NOMO-1 (cell line): Measurements from ENCODE around the gene MECP2.

Experiments used
- DNase-seq, 2 experiments: peaks; one replicate each; lab custom pipeline; 2025; ENCODE audit not compliant: unreplicated experiment in 2 of 2; lab: John Stamatoyannopoulos, UW

MECP2 gene

GRCh38 chrX:154019633-154020528 is 77.6 kb downstream of the MECP2 start, which contains the start of gene IRAK1:
Gene IRAK1 (minus strand): TSS chrX:154019902. CDS start chrX:154019812, 90 bp downstream.
- peak; percentile 26 to 49 for DNase-seq

GRCh38 chrX:154019061-154019621 is 78.4 kb downstream of the MECP2 start:
- no peak for DNase-seq

- no peak for DNase-seq
Measured at GRCh38 chrX:154018518-154019060, 78.9 kb downstream of the MECP2 start.

GRCh38 chrX:154017766-154018517 is 79.6 kb downstream of the MECP2 start:
- DNase-seq: no peak

GRCh38 chrX:154016366-154017076 is 81.0 kb downstream of the MECP2 start:
- no peak for DNase-seq

GRCh38 chrX:154015581-154016264 is 81.8 kb downstream of the MECP2 start:
- no peak for DNase-seq

GRCh38 chrX:154014429-154015380 is 82.8 kb downstream of the MECP2 start:
- no peak for DNase-seq

- peak in 1 of 2 experiments; percentile 31 for DNase-seq
Measured at GRCh38 chrX:154013614-154014360, 83.7 kb downstream of the MECP2 start.

- DNase-seq: no peak
Measured at GRCh38 chrX:154013001-154013421, 84.5 kb downstream of the MECP2 start.

- DNase-seq: no peak
Measured at GRCh38 chrX:154012336-154012991, 85.1 kb downstream of the MECP2 start.

- no peak for DNase-seq
Measured at GRCh38 chrX:154011376-154012335, 85.9 kb downstream of the MECP2 start.

GRCh38 chrX:154010330-154011087 is 87.0 kb downstream of the MECP2 start:
- DNase-seq: peak in 1 of 2 experiments; percentile 29

GRCh38 chrX:154008521-154008920 is 89.0 kb downstream of the MECP2 start:
- DNase-seq: no peak

- DNase-seq: no peak
Measured at GRCh38 chrX:154006947-154007346, 90.6 kb downstream of the MECP2 start.

GRCh38 chrX:154004315-154004714 is 93.2 kb downstream of the MECP2 start:
- DNase-seq: no peak
